Naive thymus-derived CD4-positive, alpha-beta T cell (primary cell): ENCODE measurements around the gene RELT. TPM values are rescaled to one million over a fixed set of nuclear protein-coding genes. Genes with fewer than 3 reads are reported as not detected.

Experiments used
- ATAC-seq: fragments of 150-1000 bp; cut with Tn5 transposase; 2 replicates; pipeline ENCODE4 v1.10.0; 2021; ENCODE audit warnings: mild to moderate bottlenecking, moderate library complexity
- CTCF ChIA-PET: fragments of 350-600 bp; sonication (Branson Sonifier 250); formaldehyde crosslinking; loops from one replicate; lab custom pipeline; 2021; ENCODE audit warnings: antibody characterized with exemption; lab: Charles Lee
- POLR2A ChIA-PET: fragments of 350-600 bp; sonication (Branson Sonifier 250); formaldehyde crosslinking; loops from one replicate; lab custom pipeline; 2021; ENCODE audit warnings: antibody characterized with exemption, inconsistent platforms; lab: Charles Lee
- DNase-seq, 9 donors: peaks; one replicate each; pipeline versions ENCODE4 v3.0.0 to v3.0.0-alpha.2; 2020 to 2022; ENCODE audit warnings: mixed read lengths in 1 of 9
- H3K27ac ChIP-seq: one replicate; pipeline ENCODE4 v1.7.0; 2013; ENCODE audit warnings: mild to moderate bottlenecking, low read depth, low read length, moderate library complexity
- H3K27me3 ChIP-seq, 2 donors: one replicate each; pipeline ENCODE4 v1.7.0; 2013; ENCODE audit warnings: low read length in 2 of 2, mild to moderate bottlenecking in 2 of 2, moderate library complexity in 2 of 2; ENCODE audit not compliant: control insufficient read depth in 2 of 2, insufficient read depth in 2 of 2
- H3K36me3 ChIP-seq, 3 experiments: 1 replicate in 2 of 3; 2 replicates in 1 of 3; pipeline ENCODE4 v1.7.0; 2013; ENCODE audit warnings: low read length in 3 of 3, mild to moderate bottlenecking in 3 of 3, moderate library complexity in 1 of 3; ENCODE audit not compliant: insufficient read depth in 3 of 3, control insufficient read depth in 2 of 3
- H3K4me1 ChIP-seq, 2 donors: one replicate each; pipeline ENCODE4 v1.7.0; 2013; ENCODE audit warnings: low read length in 2 of 2, mild to moderate bottlenecking in 2 of 2, moderate library complexity in 1 of 2; ENCODE audit not compliant: control insufficient read depth in 2 of 2, insufficient read depth in 2 of 2
- H3K4me3 ChIP-seq: 2 replicates; pipeline ENCODE4 v1.7.0; 2013; ENCODE audit warnings: mild to moderate bottlenecking, low read length
- H3K9me3 ChIP-seq, 3 experiments: 1 replicate in 2 of 3; 2 replicates in 1 of 3; pipeline ENCODE4 v1.7.0; 2013; ENCODE audit warnings: low read length in 3 of 3; ENCODE audit not compliant: control insufficient read depth in 2 of 3
- H3K27ac Mint-ChIP-seq, 9 donors: one replicate each; pipeline ENCODE4 v1.8.0; 2020 to 2022; ENCODE audit warnings: mixed read lengths in 9 of 9, mild to moderate bottlenecking in 8 of 9, moderate library complexity in 5 of 9, inconsistent platforms in 2 of 9
- H3K27me3 Mint-ChIP-seq, 5 donors: one replicate each; pipeline ENCODE4 v1.8.0; 2021 to 2022; ENCODE audit warnings: mixed read lengths in 5 of 5, mild to moderate bottlenecking in 1 of 5
- H3K36me3 Mint-ChIP-seq, 5 donors: one replicate each; pipeline ENCODE4 v1.8.0; 2020 to 2022; ENCODE audit warnings: mixed read lengths in 5 of 5, mild to moderate bottlenecking in 3 of 5, inconsistent platforms in 1 of 5
- H3K4me1 Mint-ChIP-seq, 7 donors: one replicate each; pipeline ENCODE4 v1.8.0; 2020 to 2022; ENCODE audit warnings: mixed read lengths in 7 of 7, mild to moderate bottlenecking in 3 of 7, inconsistent platforms in 1 of 7
- H3K4me3 Mint-ChIP-seq, 10 donors: one replicate each; pipeline ENCODE4 v1.8.0; 2020 to 2022; ENCODE audit warnings: mild to moderate bottlenecking in 10 of 10, mixed read lengths in 10 of 10, moderate library complexity in 6 of 10, inconsistent platforms in 2 of 10
- H3K9me3 Mint-ChIP-seq, 11 donors: one replicate each; pipeline ENCODE4 v1.8.0; 2020 to 2022; ENCODE audit warnings: mixed read lengths in 11 of 11, mild to moderate bottlenecking in 4 of 11, inconsistent platforms in 1 of 11, moderate library complexity in 1 of 11
- intact Hi-C, 2 donors: fragments of 100-400 bp; cut with micrococcal nuclease; formaldehyde crosslinking; loops; one replicate each; pipeline ENCODE4 v1.15.1; 2023
- polyA plus RNA-seq, 2 donors: library from polyadenylated mRNA; unstranded; fragments of 300-500 nt; fragmentation: Illumina TruSeq; gene quantifications; one replicate each; pipeline ENCODE4 v1.2.3, GENCODE V29; 2021
- total RNA-seq, 6 experiments: library from RNA in 5 of 6; stranded (reverse) in 5 of 6; gene quantifications; 1 replicate in 5 of 6; 2 replicates in 1 of 6; pipeline ENCODE4 v1.2.3 and lab custom pipeline; 2021 to 2026

Gene RELT
- total and polyA plus RNA-seq, 7 experiments from 2014 or later = 2.0 to 275 (median 12.0) TPM

GRCh38 chr11:73379189-73379880 lies 3.1 kb downstream of the RELT start:
- Histone ChIP-seq H3K36me3 (no peaks in the 10 kb centered on the region), H3K4me1 (peaks cover 12 to 32% of the 10 kb centered on the region in 2 donors), H3K4me3 (no peak overlapping the region), H3K9me3 (no peaks in the 10 kb centered on the region), H3K27me3 (no peaks in the 10 kb centered on the region), H3K27ac (no peak overlapping the region)
- intact Hi-C loops = loop anchor here (5.0 to 10.0 kb wide), 3 partner anchors 72 to 1113 kb away; partner anchors contain the start of genes ARHGEF17 (in 1 of the 2), LIPT2 (in 1 of the 2) and RAB6A (in 1 of the 2)
- ChIA-PET POLR2A (interaction anchor here (1.2 to 1.8 kb wide), 2 partner anchors 8 to 12 kb away, joined by 4 to 6 read pairs; no protein-coding TSS in a partner anchor), CTCF (interaction anchor here (0.9 to 3.7 kb wide), 3 partner anchors 14 to 28 kb away, joined by 3 to 15 read pairs (median 4); no protein-coding TSS in a partner anchor)
- Mint-ChIP-seq H3K27ac (peak overlapping the region; percentile 28 to 99 (median 82)), H3K4me1 (peaks cover 45 to 70% (median 65%) of the 10 kb centered on the region in 7 donors), H3K36me3 (peaks cover 0 to 9% (median 0%) of the 10 kb centered on the region in 5 donors), H3K27me3 (no peaks in the 10 kb centered on the region), H3K9me3 (no peaks in the 10 kb centered on the region), H3K4me3 (peak overlapping the region in 4 of 10 donors; percentile 23 to 96 (median 80))
- ATAC-seq (no peak), DNase-seq (no peak)

DNA sequence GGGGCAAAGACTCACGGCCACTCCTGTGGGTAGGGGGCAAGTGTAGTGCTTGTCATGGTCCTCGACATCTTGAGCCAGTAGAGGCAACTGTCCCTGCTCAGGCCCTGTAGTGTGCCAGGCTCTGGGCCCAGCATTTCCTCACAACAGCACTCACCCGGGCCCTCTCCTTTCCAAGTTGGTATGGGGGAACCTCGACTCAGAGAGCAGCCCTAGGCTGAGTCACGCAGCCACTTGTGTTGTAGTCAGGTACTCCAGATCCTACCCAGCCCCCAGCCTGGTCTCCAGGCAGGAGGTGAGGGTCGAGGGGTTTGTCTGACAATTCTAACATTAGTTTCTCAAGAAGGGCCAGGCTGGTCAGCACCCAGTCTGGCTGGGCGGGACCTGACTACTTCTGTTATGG lies 4.1 kb downstream of the RELT start:
- no peaks in the 10 kb centered on the region for H3K9me3 Mint-ChIP-seq
- POLR2A ChIA-PET = interaction anchor here (1.2 to 1.8 kb wide), 2 partner anchors 9 to 13 kb away, joined by 4 to 6 read pairs; no protein-coding TSS in a partner anchor
- H3K9me3 ChIP-seq = no peaks in the 10 kb centered on the region
- ATAC-seq (no peak), DNase-seq (no peak)
- no peak overlapping the region for H3K4me3 ChIP-seq
- H3K4me1 Mint-ChIP-seq = peaks cover 52 to 78% (median 72%) of the 10 kb centered on the region in 7 donors
- intact Hi-C loops = no loop called here
- H3K27me3 ChIP-seq = no peaks in the 10 kb centered on the region
- no peak overlapping the region for H3K27ac ChIP-seq
- H3K36me3 ChIP-seq = no peaks in the 10 kb centered on the region
- CTCF ChIA-PET = no interaction called here
- H3K27ac Mint-ChIP-seq = peak overlapping the region in 6 of 9 donors; percentile 12 to 99 (median 46)
- H3K4me3 Mint-ChIP-seq = no peak overlapping the region
- no peaks in the 10 kb centered on the region for H3K27me3 Mint-ChIP-seq
- peaks cover 0 to 9% (median 0%) of the 10 kb centered on the region in 5 donors for H3K36me3 Mint-ChIP-seq
- peaks cover 10 to 40% of the 10 kb centered on the region in 2 donors for H3K4me1 ChIP-seq

DNA sequence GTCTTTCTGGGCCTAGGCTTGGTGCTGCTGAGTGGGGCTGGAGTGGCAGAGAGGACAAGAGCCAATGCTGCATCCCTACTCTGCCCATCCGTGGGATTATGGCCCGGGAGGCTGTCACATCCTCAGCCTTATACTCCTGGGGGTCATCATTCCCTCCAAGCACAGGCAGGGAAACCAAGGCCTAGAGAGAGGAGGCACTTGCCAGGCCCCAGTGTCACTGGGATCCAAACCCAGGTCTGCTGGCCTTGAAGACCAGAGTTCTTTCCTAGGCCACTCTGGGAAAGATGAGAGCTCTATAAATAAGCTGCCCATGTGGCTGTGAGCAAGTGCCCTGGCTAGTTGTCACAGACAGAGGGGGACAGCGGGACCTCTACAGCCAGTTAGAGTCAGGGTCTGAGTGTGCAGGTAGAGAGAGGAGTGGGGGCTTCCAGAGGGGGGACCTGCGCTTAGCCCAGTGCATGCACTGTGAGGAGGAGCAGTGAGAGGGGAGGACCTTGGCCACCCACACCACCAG lies 4.8 kb downstream of the RELT start:
- Mint-ChIP-seq H3K27me3 (no peaks in the 10 kb centered on the region), H3K27ac (peak overlapping the region in 5 of 9 donors; percentile 5 to 51 (median 25)), H3K4me1 (peaks cover 53 to 78% (median 72%) of the 10 kb centered on the region in 7 donors), H3K36me3 (peaks cover 0 to 9% (median 0%) of the 10 kb centered on the region in 5 donors), H3K9me3 (no peaks in the 10 kb centered on the region), H3K4me3 (peak overlapping the region in 1 of 10 donors; percentile 51)
- no peak overlapping the region for H3K27ac ChIP-seq
- CTCF ChIA-PET = interaction anchor here (1.1 kb wide), 1 partner anchor 9 kb away, joined by 3 read pairs; no protein-coding TSS in a partner anchor
- no peaks in the 10 kb centered on the region for H3K9me3 ChIP-seq
- intact Hi-C loops = no loop called here
- ATAC-seq = no peak
- no peak for DNase-seq
- H3K4me3 ChIP-seq = no peak overlapping the region
- no peaks in the 10 kb centered on the region for H3K36me3 ChIP-seq
- no peaks in the 10 kb centered on the region for H3K27me3 ChIP-seq
- POLR2A ChIA-PET = no interaction called here
- H3K4me1 ChIP-seq = peaks cover 4 to 40% of the 10 kb centered on the region in 2 donors

- Histone ChIP-seq H3K4me1 (peaks cover 3 to 46% of the 10 kb centered on the region in 2 donors), H3K27me3 (no peaks in the 10 kb centered on the region), H3K9me3 (no peaks in the 10 kb centered on the region), H3K27ac (no peak overlapping the region), H3K36me3 (no peaks in the 10 kb centered on the region), H3K4me3 (no peak overlapping the region)
- POLR2A ChIA-PET = no interaction called here
- peaks cover 58 to 83% (median 79%) of the 10 kb centered on the region in 7 donors for H3K4me1 Mint-ChIP-seq
- no peaks in the 10 kb centered on the region for H3K9me3 Mint-ChIP-seq
- no peaks in the 10 kb centered on the region for H3K27me3 Mint-ChIP-seq
- peak overlapping the region in 1 of 9 donors; percentile 48 for H3K27ac Mint-ChIP-seq
- ATAC-seq (no peak), DNase-seq (no peak)
- intact Hi-C loops = no loop called here
- H3K4me3 Mint-ChIP-seq = no peak overlapping the region
- CTCF ChIA-PET = interaction anchor here (1.1 kb wide), 1 partner anchor 8 kb away, joined by 3 read pairs; no protein-coding TSS in a partner anchor
- peaks cover 0 to 9% (median 0%) of the 10 kb centered on the region in 5 donors for H3K36me3 Mint-ChIP-seq
Observed at GRCh38 chr11:73381589-73381988, 5.4 kb downstream of the RELT start.

DNA sequence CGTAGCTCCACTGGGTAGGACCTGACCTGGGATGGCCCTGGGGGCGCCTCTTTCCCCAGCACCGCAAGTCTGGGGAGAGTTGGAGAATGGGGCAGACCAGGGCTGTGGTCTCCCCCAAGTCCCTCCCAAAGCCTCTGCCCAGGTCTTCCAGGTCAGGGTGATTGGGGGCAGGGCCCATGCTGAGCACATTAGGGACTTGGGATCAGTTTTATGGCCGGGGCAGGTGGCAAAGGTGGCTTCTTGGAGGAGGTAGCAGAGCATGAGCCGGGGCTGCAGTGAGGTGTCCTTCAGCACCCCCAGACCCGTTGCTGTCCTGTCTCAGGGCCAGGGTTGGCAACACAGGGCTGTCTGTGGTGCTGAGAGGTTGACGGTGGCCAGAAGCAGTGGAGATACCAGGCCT lies 6.0 kb downstream of the RELT start:
- CTCF ChIA-PET = no interaction called here
- no peaks in the 10 kb centered on the region for H3K27me3 Mint-ChIP-seq
- peaks cover 0 to 6% (median 0%) of the 10 kb centered on the region in 5 donors for H3K36me3 Mint-ChIP-seq
- Histone ChIP-seq H3K9me3 (no peaks in the 10 kb centered on the region), H3K4me3 (no peak overlapping the region), H3K4me1 (peaks cover 3 to 48% of the 10 kb centered on the region in 2 donors), H3K27ac (no peak overlapping the region), H3K27me3 (no peaks in the 10 kb centered on the region), H3K36me3 (no peaks in the 10 kb centered on the region)
- intact Hi-C loops = no loop called here
- H3K27ac Mint-ChIP-seq = peak overlapping the region in 5 of 9 donors; percentile 19 to 65 (median 48)
- peak overlapping the region in 1 of 10 donors; percentile 47 for H3K4me3 Mint-ChIP-seq
- POLR2A ChIA-PET = no interaction called here
- H3K9me3 Mint-ChIP-seq = no peaks in the 10 kb centered on the region
- DNase-seq (no peak), ATAC-seq (no peak)
- peaks cover 63 to 81% (median 80%) of the 10 kb centered on the region in 7 donors for H3K4me1 Mint-ChIP-seq

DNA sequence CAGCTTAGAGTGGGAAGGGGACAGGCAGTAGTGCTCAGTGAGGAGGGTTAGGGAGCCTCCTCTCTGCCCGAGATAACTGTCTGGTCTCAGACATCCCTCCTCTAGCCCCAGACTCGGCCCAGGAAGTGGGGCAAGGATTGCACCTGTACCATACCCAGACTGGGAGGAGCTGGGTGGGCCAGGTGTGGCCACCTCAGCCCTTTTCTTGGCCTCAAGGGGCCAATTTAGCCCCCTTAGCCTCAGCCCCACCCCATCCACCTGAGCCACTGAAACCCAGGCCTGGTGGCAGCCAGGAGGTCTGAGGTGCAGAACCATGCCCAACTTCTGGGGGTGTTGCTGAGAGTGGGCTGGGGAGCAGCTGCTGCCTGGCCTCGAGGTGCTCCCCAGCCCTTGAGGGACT lies 6.5 kb downstream of the RELT start:
- Histone ChIP-seq H3K36me3 (no peaks in the 10 kb centered on the region), H3K9me3 (no peaks in the 10 kb centered on the region), H3K4me1 (peaks cover under 1 to 42% of the 10 kb centered on the region in 2 donors), H3K27me3 (no peaks in the 10 kb centered on the region), H3K27ac (no peak overlapping the region), H3K4me3 (no peak overlapping the region)
- no peak for DNase-seq
- intact Hi-C loops = no loop called here
- H3K27ac Mint-ChIP-seq = peak overlapping the region in 2 of 9 donors; percentile 23 to 42
- no peaks in the 10 kb centered on the region for H3K27me3 Mint-ChIP-seq
- peaks cover 63 to 79% (median 77%) of the 10 kb centered on the region in 7 donors for H3K4me1 Mint-ChIP-seq
- CTCF ChIA-PET = interaction anchor here (0.6 to 0.9 kb wide), 2 partner anchors 32 to 80 kb away, joined by 3 to 4 read pairs; no protein-coding TSS in a partner anchor
- POLR2A ChIA-PET = no interaction called here
- no peak for ATAC-seq
- H3K4me3 Mint-ChIP-seq = no peak overlapping the region
- peaks cover 0 to 6% (median 0%) of the 10 kb centered on the region in 5 donors for H3K36me3 Mint-ChIP-seq
- H3K9me3 Mint-ChIP-seq = no peaks in the 10 kb centered on the region
